Measurements from ENCODE around the gene RSPO1. TPM values are rescaled to one million over a fixed set of nuclear protein-coding genes. Genes with fewer than 3 reads are reported as not detected.

RSPO1 gene
- total RNA-seq, 2 donors from 2014 or later = 0.27 to 0.32 TPM

- H3K9me3 ChIP-seq = no peaks in the 10 kb centered on the region
- H3K27ac ChIP-seq = no peak overlapping the region
- no peaks in the 10 kb centered on the region for H3K36me3 ChIP-seq
- intact Hi-C loops (cut with DNase I) = no loop called here
- H3K4me1 ChIP-seq = no peaks in the 10 kb centered on the region
- no peak for DNase-seq
- TF ChIP-seq CTCF (IDR thresholded peaks at IDR 0.05) = no peak
- H3K9ac ChIP-seq (ENCODE audit: low read depth in 2 of 2, low read length in 2 of 2) = no peak overlapping the region
- no peak overlapping the region for H3K4me3 ChIP-seq
- no peaks in the 10 kb centered on the region for H3K27me3 ChIP-seq
These were observed 32.5 kb upstream of the RSPO1 start for GRCh38 chr1:37667023-37667671.

- TF ChIP-seq CTCF (IDR thresholded peaks at IDR 0.05) = no peak
- H3K9ac ChIP-seq (ENCODE audit: low read depth in 2 of 2, low read length in 2 of 2) = no peak overlapping the region
- intact Hi-C loops (cut with DNase I) = no loop called here
- no peaks in the 10 kb centered on the region for H3K9me3 ChIP-seq
- no peaks in the 10 kb centered on the region for H3K4me1 ChIP-seq
- DNase-seq = no peak
- H3K4me3 ChIP-seq = no peak overlapping the region
- H3K27ac ChIP-seq = no peak overlapping the region
- H3K27me3 ChIP-seq = no peaks in the 10 kb centered on the region
- H3K36me3 ChIP-seq = no peaks in the 10 kb centered on the region
These were observed 31.7 kb upstream of the RSPO1 start for GRCh38 chr1:37666241-37666867.

DNA sequence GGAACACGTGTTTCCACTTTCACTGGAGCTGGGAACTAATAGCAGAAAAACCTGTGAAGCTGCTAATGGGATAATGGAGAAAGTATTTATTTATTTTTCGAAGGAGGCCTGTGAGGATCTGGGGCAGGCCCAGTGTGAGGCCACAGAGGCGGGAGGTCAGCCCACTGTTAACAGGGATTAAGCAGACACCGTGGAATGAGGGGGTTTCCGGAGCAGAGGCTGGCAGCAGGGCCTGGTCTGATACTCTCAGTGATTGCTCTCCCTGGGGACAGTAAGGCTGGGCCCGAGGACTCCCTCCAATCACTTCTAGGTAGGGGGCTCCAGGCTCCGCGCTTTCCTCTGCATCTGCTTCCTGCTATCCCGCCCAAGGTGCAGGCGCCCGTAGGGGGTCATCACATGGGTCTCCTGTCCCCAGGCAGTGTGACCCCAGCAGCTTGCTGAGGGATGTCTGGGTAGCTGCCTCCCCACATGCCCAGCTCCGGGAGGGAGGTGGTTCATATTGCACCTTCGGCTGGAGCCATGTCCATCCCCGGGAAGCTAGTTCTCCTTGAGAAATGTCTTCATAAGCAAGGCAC lies 28.8 kb upstream of the RSPO1 start:
- Histone ChIP-seq H3K4me3 (no peak overlapping the region), H3K9me3 (no peaks in the 10 kb centered on the region)

DNA sequence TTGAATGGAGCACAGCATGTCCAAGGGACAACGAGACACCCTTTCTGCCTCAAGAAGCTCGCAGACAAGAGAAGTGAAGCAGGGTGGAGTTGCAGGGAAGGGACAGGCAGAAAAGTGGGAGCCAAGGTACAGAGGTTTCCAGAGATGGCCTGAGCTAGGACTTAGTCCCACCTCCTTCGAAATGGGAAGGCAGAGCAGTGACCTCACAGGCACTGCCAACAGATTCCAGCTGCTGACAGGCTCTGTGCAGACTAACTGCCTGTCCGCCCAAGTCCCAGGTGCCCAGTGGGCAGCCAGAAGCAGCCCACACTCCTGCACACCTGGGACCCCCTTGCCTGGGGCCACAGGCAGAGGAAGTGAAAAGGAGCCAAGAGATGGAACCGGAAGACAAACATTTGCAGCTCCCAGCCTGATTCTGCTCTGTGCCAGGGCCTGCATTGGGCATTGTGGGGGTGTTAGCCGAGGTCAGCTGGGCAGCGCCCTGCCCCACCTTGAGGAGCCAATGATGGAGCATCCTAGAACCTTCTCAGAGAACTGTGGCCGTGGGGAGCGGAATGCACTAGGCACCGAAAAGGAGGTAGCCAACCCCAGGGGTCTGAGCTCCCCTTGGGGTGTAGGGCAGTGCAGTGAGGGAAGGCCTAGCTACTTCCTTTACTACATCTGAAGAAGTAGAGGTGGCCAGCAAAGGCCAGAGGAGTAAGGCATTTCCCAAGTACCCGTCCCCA lies 27.5 kb upstream of the RSPO1 start:
- H3K9ac ChIP-seq (ENCODE audit: low read depth in 2 of 2, low read length in 2 of 2) = no peak overlapping the region
- H3K4me3 ChIP-seq = no peak overlapping the region
- no peaks in the 10 kb centered on the region for H3K27me3 ChIP-seq
- H3K27ac ChIP-seq = no peak overlapping the region
- H3K4me1 ChIP-seq = no peaks in the 10 kb centered on the region
- TF ChIP-seq CTCF (IDR thresholded peaks at IDR 0.05) = no peak
- H3K9me3 ChIP-seq = no peaks in the 10 kb centered on the region
- no peaks in the 10 kb centered on the region for H3K36me3 ChIP-seq
- no peak for DNase-seq
- intact Hi-C loops (cut with DNase I) = no loop called here

More for the DNA sequence above, 28.8 kb upstream of the RSPO1 start:
- no peaks in the 10 kb centered on the region for H3K4me1 ChIP-seq
- DNase-seq = no peak
- no peaks in the 10 kb centered on the region for H3K36me3 ChIP-seq
- no peaks in the 10 kb centered on the region for H3K27me3 ChIP-seq
- no peak overlapping the region for H3K9ac ChIP-seq (ENCODE audit: low read depth in 2 of 2, low read length in 2 of 2)
- H3K27ac ChIP-seq = no peak overlapping the region
- no peak for TF ChIP-seq CTCF (IDR thresholded peaks at IDR 0.05)
- intact Hi-C loops (cut with DNase I) = no loop called here

- intact Hi-C loops (cut with DNase I) = no loop called here
- Histone ChIP-seq H3K9me3 (no peaks in the 10 kb centered on the region), H3K27ac (no peak overlapping the region), H3K4me3 (no peak overlapping the region), H3K36me3 (no peaks in the 10 kb centered on the region), H3K27me3 (no peaks in the 10 kb centered on the region), H3K9ac (ENCODE audit: low read depth in 2 of 2, low read length in 2 of 2) (no peak overlapping the region), H3K4me1 (no peaks in the 10 kb centered on the region)
- DNase-seq = no peak
- TF ChIP-seq CTCF (IDR thresholded peaks at IDR 0.05) = no peak
These were observed 26.7 kb upstream of the RSPO1 start for GRCh38 chr1:37661401-37661800.
